ENCODE results near the gene MDFI.
"Not testable (repeated sequence)": the region's sequence is repeated elsewhere in the genome, so short reads cannot be mapped to it uniquely, and the experiment has no call there.

Gene MDFI

GRCh38 chr6:41602864-41603608 lies 35.2 kb upstream of the MDFI start:
- peak; percentile 86 for DNase-seq (ENCODE audit: low spot score)

DNA sequence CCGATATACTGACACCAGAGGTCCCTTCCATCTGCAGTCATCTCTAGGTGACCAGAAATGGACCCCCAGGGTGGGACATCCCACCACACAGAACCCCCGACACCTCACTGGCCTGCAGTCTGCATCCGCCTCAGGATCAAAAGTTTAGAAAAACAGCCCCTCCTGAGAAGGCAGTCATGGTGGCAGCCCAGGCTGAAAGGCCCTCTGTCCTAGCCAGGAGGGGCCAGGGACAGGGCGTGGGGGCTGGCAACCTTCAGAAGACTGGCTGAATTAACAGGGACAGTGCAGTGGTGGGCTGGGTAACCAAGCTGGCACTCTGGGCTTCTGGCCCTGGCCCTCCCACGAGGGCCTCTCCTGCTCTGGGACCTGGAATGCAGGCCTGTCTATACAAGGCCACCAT lies 34.3 kb upstream of the MDFI start:
- DNase-seq (ENCODE audit: low spot score) = no peak

DNA sequence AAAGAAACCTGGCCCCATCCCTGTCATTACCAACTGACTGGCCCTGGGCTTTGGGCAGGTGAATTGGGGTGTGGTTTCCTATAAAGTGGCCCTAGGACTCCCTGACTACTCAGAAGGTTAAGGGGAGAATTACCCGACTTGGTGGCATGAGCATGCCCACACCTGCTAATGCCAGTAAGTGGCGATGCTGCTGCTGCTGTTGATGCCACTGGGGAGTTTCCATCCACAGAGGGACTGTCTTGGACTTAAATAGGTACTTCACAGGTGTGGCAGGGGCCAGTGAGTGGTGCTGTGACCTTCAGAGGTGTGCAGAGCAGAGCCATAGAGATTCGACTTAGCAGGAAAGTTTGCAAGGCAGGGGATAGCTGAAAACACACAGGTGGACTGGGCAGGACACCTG lies 32.6 kb upstream of the MDFI start:
- no peak for DNase-seq (ENCODE audit: low spot score)

GRCh38 chr6:41607036-41607435 lies 31.2 kb upstream of the MDFI start:
- no peak for DNase-seq (ENCODE audit: low spot score)

- DNase-seq (ENCODE audit: low spot score) = no peak
These were observed 30.5 kb upstream of the MDFI start for GRCh38 chr6:41607736-41608135.

GRCh38 chr6:41608443-41609151 lies 29.7 kb upstream of the MDFI start:
- DNase-seq (ENCODE audit: low spot score) = no peak

DNA sequence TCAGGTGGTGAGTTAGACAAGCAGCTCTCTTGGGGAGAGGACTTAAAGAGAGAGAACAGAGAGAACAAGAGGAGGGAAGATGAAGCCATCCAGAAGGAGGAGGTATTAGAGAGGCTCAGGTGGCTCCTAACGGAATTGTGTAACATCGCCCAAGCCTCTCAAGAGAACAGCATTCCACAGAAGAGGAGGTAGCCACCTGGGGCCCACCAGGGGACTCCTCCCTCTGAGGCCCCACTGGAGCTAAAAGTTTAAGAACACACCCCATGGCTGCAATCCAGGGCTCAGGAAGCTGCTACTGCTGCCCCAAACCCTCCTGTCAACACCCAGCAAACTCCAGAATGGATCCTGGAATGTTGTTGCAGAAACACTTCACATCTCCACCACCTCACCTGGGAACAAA lies 23.6 kb upstream of the MDFI start:
- no peak for DNase-seq (ENCODE audit: low spot score)

DNA sequence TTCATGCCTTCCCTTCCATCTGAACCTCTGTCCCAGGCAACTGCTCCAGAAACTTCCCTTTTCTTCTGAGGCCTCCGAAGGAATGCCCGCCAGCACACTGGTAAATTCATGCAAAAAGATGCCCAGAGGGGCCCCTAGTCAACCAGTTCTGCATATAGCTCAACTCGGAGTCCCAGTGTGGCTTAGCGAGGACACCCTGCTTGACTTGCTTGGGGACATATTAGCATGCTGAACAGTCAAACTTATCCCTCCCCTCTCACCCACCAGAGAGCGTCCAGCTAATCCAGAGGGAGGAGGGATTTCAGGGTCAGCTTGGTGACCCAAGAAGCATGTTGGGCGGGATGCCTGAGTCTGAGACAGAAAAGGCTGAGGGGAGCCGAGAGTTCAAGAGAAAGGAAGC lies 23.0 kb upstream of the MDFI start:
- DNase-seq (ENCODE audit: low spot score) = no peak

DNA sequence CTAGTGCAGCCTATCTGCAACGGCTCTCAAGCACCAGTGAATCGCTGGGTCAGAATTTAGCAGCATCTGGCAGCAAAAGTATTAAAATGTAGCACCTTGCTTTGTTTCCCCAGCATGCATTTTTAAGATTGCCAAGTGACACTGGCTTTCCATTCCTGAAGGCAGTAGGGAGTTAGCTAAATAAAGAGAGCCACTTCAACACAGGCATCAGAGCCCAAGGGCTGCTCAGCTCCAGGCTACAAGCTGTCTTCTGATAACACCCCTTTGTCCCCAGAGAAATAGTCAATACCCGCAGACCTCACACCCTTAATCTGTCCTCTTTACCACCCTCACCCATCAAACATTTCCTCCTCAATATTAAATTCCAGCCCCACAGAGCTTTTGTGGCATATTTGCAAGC lies 19.7 kb upstream of the MDFI start:
- no peak for DNase-seq (ENCODE audit: low spot score)

DNA sequence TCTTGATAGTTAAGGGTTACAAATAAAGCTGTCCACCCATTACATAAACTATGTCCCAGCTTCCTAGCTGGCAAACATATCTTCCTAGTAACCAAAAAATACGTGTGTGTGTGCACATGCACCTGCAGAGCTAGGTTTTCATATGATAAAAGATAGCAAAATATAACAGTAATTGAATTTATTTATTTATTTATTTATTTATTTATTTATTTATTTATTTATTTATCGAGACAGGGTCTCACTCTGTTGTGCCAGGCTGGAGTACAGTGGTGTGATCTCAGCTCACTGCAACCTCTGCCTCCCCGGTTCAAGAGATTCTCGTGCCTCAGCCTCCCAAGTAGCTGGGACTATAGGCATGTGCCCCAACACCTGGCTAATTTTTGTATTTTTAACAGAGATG lies 19.1 kb upstream of the MDFI start:
- not testable (repeated sequence) for DNase-seq (ENCODE audit: low spot score)

- no peak for DNase-seq (ENCODE audit: low spot score)
These were observed 16.9 kb upstream of the MDFI start for GRCh38 chr6:41621367-41621766.

- DNase-seq (ENCODE audit: low spot score) = no peak
These were observed 16.5 kb upstream of the MDFI start for GRCh38 chr6:41621802-41622201.

DNA sequence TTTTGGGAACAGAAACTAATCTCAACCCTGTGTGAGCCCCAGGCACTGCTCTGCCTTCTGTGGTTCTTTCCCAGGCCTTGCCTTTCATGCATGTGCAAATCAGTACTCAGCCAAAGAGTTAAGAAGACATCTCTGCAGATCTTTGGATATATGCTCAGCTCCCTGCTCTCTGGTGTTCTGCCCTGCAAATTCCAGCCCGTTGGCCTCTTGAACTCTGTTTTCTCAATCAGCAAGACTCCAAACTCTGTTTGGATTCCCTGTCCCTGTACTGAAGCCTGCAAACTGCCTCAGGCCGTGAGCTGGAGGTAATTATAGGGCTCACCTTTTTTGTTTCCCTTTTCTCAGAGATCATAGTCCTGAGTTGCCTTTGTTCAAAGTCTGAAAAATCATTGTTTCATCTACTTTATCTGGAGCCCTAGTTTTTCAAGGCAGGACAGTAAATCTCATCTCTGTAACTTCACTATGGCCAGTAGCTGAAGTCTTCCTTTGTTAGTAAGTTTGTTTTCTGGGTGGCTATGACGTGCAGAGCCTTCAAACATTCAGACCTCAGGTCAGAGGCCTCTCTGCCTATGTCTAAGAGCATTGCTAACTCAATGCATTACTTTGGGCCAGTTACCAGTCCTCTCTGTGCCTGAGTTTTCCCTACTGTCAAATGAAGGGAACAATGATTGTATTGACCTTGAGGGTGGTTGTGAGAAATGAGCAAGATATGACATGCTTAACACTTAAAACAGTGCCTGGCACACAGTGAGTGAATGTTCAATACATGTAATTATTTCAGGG lies 15.9 kb upstream of the MDFI start:
- DNase-seq (ENCODE audit: low spot score) = no peak

DNA sequence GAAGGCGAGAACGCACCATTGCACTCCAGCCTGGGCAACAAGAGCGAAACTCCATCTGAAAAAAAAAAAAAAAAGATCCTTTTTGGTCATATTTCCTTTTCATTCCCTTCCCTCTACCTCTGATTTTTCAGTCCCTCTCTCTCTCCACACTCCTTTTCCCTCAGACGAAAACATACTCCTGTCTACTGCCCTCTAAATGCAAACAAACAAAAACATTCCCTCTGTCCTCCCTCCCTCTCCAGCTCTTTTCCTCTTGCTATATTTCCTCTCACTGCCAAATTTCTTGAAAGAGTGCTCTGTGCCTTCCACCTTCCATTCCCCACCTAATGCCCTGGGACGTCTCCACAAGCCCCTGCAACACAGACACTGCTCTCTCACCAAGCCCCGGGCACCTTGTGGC lies 14.9 kb upstream of the MDFI start:
- DNase-seq (ENCODE audit: low spot score) = no peak

- no peak for DNase-seq (ENCODE audit: low spot score)
These were observed 13.5 kb upstream of the MDFI start for GRCh38 chr6:41624621-41625380.

GRCh38 chr6:41625442-41625841 lies 12.8 kb upstream of the MDFI start:
- DNase-seq (ENCODE audit: low spot score) = no peak

DNA sequence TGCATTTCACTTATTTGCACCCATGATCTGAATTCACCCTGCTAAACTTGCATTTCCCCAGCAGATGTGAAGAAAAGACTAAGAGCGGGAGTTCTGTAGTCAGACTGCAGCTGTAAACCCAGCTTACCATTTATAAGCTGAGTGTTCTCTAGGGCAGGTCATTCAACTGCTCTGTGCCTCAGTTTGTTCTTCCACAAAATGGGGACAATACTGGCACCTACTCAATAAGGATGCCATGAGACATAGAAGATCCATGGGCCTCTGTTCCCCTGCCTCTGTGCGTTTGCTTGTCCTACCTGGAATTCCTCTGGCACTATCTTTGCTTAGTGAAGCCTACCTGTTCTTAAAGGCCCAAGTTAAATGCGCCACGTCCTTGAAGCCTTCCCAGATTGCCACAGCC lies 12.2 kb upstream of the MDFI start:
- no peak for DNase-seq (ENCODE audit: low spot score)

- DNase-seq (ENCODE audit: low spot score) = no peak
These were observed 11.4 kb upstream of the MDFI start for GRCh38 chr6:41626917-41627316.

DNA sequence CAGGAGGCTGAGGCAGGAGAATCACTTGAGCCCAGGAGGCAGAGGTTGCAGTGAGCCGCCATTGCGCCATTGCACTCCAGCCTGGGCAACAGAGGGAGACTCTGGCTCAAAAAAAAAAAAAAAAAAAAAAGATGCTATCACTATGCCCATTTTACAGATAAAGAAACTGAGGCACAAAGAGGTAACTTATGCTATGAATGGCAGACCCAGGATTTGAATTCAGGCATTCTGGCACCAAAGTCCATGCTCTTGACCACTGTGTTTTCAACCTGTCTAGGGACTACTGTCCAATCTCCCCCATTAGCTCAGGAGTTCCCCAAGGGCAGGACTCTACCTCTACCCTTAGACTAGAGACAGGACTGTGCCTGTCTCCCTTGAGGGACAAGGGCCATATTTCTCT lies 9.1 kb upstream of the MDFI start:
- DNase-seq (ENCODE audit: low spot score) = no peak

GRCh38 chr6:41630069-41630468 lies 8.2 kb upstream of the MDFI start:
- no peak for DNase-seq (ENCODE audit: low spot score)

DNA sequence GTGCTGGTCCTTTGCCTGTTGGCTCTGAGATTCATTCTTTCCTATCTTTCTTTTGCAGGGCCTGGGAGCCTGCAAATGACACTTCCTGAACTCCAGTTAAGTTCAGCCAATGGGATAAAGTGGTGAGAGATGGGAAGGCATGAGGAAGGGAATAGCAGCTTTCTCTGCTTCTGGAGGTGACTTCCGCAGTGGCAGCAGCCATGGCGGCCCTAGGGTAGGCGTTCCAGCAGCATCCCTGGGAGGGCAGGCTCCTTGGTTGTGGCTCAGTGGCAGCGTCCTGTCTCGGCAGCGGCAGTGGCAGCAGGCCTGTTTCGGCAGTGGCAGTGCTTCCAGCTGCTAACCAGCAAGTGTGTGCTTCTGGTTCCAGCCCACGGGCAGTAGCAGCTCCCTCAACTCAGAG lies 7.3 kb upstream of the MDFI start:
- DNase-seq (ENCODE audit: low spot score) = no peak

- DNase-seq (ENCODE audit: low spot score) = no peak
These were observed 5.1 kb upstream of the MDFI start for GRCh38 chr6:41633056-41633634.

Measured in kidney tubule cell (primary cell).